Measurements from ENCODE around the gene CD247.

- no peak for TF ChIP-seq CTCF (IDR thresholded peaks at IDR 0.05)
- TF ChIP-seq POLR2A (IDR thresholded peaks at IDR 0.05) = no peak
Observed at GRCh38 chr1:167425482-167425881, 92.8 kb downstream of the CD247 start.

All from testis (tissue), 2 donors.